ENCODE results near the gene VAMP8.

The VAMP8 gene

GRCh38 chr2:85583667-85584353 is 6.4 kb downstream of the VAMP8 start:
- no peak overlapping the region for H3K27ac ChIP-seq
- TF ChIP-seq ZFX (IDR thresholded peaks at IDR 0.05; ENCODE audit: borderline replicate concordance), result no peak
- TF ChIP-seq, protein P1, sequence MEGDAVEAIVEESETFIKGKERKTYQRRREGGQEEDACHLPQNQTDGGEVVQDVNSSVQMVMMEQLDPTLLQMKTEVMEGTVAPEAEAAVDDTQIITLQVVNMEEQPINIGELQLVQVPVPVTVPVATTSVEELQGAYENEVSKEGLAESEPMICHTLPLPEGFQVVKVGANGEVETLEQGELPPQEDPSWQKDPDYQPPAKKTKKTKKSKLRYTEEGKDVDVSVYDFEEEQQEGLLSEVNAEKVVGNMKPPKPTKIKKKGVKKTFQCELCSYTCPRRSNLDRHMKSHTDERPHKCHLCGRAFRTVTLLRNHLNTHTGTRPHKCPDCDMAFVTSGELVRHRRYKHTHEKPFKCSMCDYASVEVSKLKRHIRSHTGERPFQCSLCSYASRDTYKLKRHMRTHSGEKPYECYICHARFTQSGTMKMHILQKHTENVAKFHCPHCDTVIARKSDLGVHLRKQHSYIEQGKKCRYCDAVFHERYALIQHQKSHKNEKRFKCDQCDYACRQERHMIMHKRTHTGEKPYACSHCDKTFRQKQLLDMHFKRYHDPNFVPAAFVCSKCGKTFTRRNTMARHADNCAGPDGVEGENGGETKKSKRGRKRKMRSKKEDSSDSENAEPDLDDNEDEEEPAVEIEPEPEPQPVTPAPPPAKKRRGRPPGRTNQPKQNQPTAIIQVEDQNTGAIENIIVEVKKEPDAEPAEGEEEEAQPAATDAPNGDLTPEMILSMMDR (IDR thresholded peaks at IDR 0.05), result no peak

- no peak within 1 kb of the TSS for H3K27ac ChIP-seq
- TF ChIP-seq ZFX (IDR thresholded peaks at IDR 0.05; ENCODE audit: borderline replicate concordance), result no peak
- TF ChIP-seq, protein P1 (IDR thresholded peaks at IDR 0.05), result no peak
These were observed 7.0 kb downstream of the VAMP8 start, which contains the start of gene VAMP5 for GRCh38 chr2:85584354-85584856. Gene VAMP5, plus strand, starts transcription at chr2:85584431. Its CDS starts 60 bp downstream, at chr2:85584491.

DNA sequence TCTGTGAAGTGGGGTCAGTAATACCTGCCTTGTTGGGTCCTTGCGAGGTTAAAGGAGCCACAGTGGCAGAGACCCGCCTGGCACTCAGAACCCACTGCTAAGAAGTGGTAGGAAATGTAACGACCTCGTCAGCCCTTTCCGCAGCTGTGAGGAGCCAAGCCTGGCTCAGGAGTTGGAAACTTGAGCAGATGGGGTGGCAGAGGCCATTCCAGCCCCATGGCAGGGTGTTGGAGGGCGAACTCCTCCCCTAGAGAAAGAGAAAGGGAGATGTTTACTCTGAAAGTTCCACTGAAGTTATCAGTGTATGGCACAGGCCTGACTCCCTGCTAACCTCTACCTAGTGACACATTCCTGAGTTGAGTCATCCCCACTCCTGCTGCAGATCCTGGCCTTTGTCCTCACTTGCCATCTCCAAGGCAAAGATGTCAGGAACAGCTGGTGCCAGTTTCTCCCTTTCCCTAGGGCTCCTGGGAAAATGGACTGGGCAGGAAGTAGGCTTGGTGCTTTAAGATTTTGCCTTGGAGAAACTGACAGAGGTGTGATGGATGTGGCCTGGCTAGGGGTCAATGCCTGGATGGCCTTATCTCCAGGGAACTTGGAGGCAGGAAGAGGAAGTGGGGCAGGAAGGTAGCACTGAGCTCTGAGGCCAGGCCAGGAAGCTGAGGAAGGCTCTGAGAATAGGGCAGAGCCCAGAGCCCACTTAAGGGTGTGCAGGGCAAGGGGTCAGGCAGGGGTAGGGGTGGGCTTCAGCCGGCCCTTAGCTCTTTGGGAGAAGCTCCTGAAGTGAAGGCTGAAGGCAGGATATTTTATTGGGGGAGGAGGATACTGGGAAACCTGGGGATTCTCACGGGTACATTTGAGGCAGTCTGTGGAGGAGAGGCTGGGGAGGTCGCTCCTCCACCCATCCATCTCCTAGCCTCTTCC is 7.7 kb downstream of the VAMP8 start:
- TF ChIP-seq ZFX (IDR thresholded peaks at IDR 0.05; ENCODE audit: borderline replicate concordance), result no peak
- TF ChIP-seq, protein P1 (IDR thresholded peaks at IDR 0.05), result no peak
- no peak overlapping the region for H3K27ac ChIP-seq

DNA sequence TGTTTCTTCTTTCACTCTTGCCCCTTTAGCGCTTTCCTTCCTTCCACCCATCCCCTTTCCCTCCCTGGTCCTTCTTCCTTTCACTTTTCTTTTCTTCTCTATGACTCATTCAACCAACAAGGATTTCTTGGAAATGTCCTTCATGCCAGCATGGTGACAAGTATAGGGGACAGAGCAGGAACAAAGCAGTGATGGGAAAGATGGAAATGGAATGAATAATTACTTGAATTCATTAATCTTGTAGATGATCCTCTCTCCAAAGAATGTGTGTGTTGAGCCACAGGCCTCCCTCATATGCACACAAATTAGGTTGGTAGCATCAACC is 8.4 kb downstream of the VAMP8 start:
- TF ChIP-seq, protein P1 (IDR thresholded peaks at IDR 0.05), result no peak
- TF ChIP-seq ZFX (IDR thresholded peaks at IDR 0.05; ENCODE audit: borderline replicate concordance), result no peak
- no peak overlapping the region for H3K27ac ChIP-seq

DNA sequence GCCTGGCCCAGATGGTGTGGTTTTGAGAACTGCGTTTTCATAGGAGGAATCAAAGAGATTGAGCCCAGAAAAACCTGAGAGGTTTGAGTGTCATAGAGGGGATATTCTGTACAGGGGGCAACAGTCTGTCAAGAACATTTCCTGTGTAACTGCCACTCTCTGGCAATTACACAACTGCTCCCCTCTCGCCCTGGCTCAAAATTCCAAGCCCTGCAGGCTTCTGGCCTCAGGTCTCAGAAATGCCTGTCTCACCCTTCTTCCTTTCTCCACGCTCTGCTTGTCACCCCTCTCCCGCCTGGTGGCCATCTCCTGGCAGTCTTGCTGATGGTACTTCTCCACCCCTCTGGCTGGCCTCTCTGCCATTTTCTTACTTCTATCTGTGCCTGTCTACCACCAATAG is 10.8 kb downstream of the VAMP8 start:
- H3K27ac ChIP-seq, result no peak overlapping the region
- TF ChIP-seq, protein P1 (IDR thresholded peaks at IDR 0.05), result no peak
- no peak for TF ChIP-seq ZFX (IDR thresholded peaks at IDR 0.05; ENCODE audit: borderline replicate concordance)

DNA sequence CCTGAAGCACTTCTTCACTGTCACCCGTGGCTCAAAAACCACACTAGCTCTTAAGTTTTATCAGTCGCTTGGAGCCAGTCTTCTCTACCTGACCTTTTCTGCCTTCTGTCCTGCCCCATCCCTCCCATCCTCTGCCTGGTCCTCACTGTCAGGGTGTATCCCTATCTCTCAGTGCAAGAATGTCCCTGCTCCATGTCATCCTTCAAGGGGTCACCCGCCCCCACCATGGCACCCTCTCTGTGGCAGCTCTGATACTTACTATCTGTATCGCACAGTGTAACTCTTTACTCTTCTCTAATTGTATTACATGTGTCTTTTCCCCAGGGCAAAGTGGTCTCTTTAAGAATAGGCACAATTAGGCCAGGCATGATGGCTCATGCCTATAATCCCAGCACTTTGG is 11.3 kb downstream of the VAMP8 start:
- TF ChIP-seq ZFX (IDR thresholded peaks at IDR 0.05; ENCODE audit: borderline replicate concordance), result no peak
- TF ChIP-seq, protein P1 (IDR thresholded peaks at IDR 0.05), result no peak
- H3K27ac ChIP-seq, result no peak overlapping the region

DNA sequence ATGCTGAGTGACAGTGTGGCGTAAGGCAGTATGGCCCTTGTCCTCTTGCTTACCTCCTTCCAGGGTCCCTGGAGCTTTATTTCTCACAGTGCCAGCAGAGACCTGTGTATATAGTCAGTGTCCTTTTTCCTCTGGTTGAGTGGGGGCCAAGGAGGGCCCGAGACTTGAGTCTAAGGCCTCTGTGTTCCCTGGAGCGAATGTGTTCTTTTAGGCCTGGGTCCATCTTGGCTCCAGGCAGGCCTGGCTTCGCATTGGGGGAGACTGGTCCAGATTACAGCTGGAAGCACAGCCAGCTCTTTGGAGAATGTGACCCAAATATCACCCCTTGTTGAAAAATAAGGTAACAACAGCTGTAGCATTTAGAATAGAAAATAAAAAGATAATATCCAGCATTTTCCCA is 11.8 kb downstream of the VAMP8 start:
- no peak overlapping the region for H3K27ac ChIP-seq
- TF ChIP-seq ZFX (IDR thresholded peaks at IDR 0.05; ENCODE audit: borderline replicate concordance), result no peak
- TF ChIP-seq, protein P1 (IDR thresholded peaks at IDR 0.05), result no peak

Measured in 22Rv1 (cell line).